Cardiac septum (tissue), 1 donor: ENCODE results near the gene CRYBG1. TPM values are rescaled to one million over a fixed set of nuclear protein-coding genes. Genes with fewer than 3 reads are reported as not detected.

Source experiments
- DNase-seq: peaks from one replicate; pipeline ENCODE4 v3.0.0-alpha.2; 2020; ENCODE audit warnings: low spot score
- intact Hi-C: fragments of 100-400 bp; cut with DNase I; formaldehyde crosslinking; loops from one replicate; pipeline ENCODE4 v1.14.0; 2022
- total RNA-seq: library from RNA; stranded (reverse); fragmentation: NEBNext Ultra II Directional; extraction: Animal tissue kit (Norgen Biotek cat#: 25700); gene quantifications from one replicate; pipeline ENCODE4 v1.2.1, GENCODE V29; 2021
- donor health status: DM: no; HTN: no; CAD: no.

CRYBG1 gene
- total RNA-seq, 1 donor from 2014 or later: 1.7 TPM

- no peak for DNase-seq
- intact Hi-C loops: no loop called here
Measured at GRCh38 chr6:106477790-106478189, 117.3 kb downstream of the CRYBG1 start.

- intact Hi-C loops: no loop called here
- no peak for DNase-seq
Measured at GRCh38 chr6:106486236-106486635, 125.7 kb downstream of the CRYBG1 start.

DNA sequence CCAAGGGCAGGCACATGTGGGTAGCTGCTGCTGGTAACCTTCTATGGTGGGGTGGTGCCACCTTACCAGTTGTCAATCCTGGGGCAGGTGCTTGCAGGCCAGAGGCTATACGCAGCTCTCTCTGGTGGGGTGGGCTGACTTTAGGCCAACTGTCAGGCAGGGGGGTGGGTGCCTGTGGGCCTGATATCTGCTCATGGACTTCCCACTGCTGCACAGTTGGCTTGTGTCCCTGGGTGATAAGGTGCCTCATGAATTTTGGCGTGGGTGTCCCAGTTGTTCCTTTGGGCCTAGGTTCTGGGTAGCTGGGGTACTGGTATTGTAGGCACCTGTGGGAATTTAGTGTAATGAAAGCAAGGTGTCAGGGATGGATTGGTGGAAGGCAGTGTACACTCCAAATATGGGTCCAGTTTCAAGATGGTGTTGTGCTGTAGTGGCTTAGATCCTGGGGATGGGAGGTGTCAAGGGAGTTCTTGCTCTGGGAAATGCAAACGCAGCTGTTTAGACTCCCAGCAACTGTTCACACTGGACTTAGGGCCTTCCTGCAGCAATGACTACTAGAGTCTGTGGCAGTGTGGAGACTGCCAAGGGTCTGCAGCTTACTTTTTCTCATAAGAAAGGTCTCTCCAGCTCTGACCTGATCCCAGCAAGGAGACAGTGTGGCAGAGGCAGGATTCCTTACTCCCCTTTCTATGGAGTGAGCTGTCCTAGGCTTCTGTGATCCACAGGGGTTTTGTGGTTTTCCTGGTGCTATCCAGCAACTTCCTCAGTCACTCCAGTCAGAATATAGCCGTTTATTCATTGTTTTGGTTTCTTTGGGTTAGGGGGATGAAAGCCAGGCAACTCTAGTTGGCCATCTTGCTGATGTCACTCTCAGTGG lies 128.2 kb downstream of the CRYBG1 start:
- DNase-seq: no peak
- intact Hi-C loops: no loop called here

GRCh38 chr6:106490030-106490429 lies 129.5 kb downstream of the CRYBG1 start:
- intact Hi-C loops: no loop called here
- no peak for DNase-seq

DNA sequence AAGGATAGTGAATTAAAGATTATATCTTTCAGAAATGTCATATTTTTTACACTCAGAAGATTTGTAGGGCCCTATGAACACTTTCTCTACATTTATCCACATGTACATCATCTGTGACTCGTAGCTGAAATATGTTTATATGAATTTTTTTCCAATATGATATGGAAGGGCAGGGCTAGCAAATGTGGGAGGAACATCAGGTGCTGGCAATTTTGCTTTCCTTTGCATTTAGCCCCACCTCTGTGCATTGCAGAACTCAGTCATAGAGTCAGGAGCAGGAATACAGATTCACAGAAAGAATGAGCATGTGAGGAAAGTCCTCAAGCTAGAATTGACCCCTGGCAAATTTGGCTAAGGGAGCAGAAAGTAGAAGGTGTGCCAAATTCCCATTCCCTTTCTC lies 129.9 kb downstream of the CRYBG1 start:
- intact Hi-C loops: no loop called here
- DNase-seq: no peak

- no peak for DNase-seq
- intact Hi-C loops: no loop called here
Measured at GRCh38 chr6:106490974-106491373, 130.5 kb downstream of the CRYBG1 start.

GRCh38 chr6:106495014-106495413 lies 134.5 kb downstream of the CRYBG1 start:
- no peak for DNase-seq

GRCh38 chr6:106496823-106497222 lies 136.3 kb downstream of the CRYBG1 start:
- no peak for DNase-seq
- intact Hi-C loops: no loop called here

More at GRCh38 chr6:106495014-106495413, 134.5 kb downstream of the CRYBG1 start:
- intact Hi-C loops: no loop called here

GRCh38 chr6:106501960-106502371 lies 141.4 kb downstream of the CRYBG1 start:
- intact Hi-C loops: no loop called here
- DNase-seq: no peak

- no peak for DNase-seq
- intact Hi-C loops: no loop called here
Measured at GRCh38 chr6:106502559-106502958, 142.0 kb downstream of the CRYBG1 start.

DNA sequence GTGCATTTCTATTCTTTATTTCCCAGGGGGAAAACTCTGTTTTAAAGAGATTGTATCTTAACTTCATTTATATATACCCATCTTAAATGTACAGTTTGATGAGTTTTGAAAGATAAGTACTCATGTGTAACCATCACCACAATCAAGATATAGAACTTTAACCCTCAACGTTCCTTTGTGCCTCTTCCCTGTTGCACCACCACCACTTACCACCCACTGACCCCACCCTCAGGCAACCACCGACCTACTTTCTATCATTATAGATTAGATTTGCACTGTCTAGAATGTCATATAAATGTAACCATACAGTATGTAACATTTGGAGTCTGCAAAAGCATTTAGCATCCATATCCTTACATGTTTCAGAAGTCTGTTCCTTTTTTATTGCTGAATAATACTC lies 147.8 kb downstream of the CRYBG1 start:
- intact Hi-C loops: no loop called here

DNA sequence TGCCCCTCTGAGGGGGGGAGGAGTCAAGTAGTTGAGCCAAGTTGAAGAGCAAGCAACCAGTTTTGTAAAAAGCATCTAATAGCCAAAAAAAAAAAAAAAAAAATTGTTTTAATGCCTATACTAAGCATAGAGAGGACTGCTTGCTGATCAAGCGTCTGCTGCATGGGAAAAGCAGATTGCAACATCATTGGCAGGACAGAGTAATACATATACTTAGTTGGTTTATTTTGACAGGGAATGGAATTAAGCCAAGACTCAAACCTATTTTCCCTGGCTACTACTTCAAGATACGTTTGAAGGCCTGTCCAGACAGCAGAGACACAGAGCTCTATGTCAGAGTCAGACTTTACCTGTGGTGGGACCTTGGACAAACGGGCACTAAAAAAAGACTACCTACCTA lies 148.3 kb downstream of the CRYBG1 start:
- no peak for DNase-seq
- intact Hi-C loops: no loop called here

More for the DNA sequence above, 147.8 kb downstream of the CRYBG1 start:
- no peak for DNase-seq

DNA sequence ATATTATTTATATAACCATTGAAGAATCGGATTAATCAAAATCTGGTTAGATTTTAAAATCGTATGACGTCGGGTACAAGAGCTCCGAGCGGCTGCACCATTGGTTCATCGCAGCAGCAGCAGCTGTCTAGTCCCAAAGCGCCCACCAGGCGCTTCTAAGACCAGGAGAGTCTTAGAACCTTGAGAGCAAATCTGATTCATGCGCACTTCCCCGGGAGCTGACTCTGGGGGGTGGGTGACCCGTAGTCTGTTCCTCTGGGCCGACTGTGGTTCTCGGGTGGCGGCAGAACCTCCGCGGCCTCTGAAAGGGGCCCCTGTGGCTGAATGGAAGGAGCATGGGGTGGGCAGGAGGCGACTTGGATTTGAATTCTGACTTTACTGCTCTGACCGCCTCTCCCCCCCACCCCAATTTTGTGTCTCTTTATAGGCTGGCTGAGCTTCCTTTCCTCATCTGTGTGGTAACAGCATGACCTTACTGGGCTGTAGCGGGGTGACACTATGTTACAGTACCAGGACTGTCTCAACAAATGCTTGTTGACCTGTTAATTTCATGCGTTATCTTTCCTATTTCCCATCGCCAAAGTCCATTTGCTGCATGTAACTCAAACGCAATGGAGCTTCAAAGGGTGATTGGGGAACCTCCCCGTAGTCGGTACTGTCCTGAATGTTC lies 149.0 kb downstream of the CRYBG1 start:
- intact Hi-C loops: no loop called here

GRCh38 chr6:106510090-106510970 lies 149.8 kb downstream of the CRYBG1 start:
- intact Hi-C loops: no loop called here
- DNase-seq: peak; percentile 91

More for the DNA sequence above, 149.0 kb downstream of the CRYBG1 start:
- DNase-seq: no peak

GRCh38 chr6:106511288-106512047 lies 151.0 kb downstream of the CRYBG1 start:
- intact Hi-C loops: no loop called here
- peak; percentile 79 for DNase-seq

DNA sequence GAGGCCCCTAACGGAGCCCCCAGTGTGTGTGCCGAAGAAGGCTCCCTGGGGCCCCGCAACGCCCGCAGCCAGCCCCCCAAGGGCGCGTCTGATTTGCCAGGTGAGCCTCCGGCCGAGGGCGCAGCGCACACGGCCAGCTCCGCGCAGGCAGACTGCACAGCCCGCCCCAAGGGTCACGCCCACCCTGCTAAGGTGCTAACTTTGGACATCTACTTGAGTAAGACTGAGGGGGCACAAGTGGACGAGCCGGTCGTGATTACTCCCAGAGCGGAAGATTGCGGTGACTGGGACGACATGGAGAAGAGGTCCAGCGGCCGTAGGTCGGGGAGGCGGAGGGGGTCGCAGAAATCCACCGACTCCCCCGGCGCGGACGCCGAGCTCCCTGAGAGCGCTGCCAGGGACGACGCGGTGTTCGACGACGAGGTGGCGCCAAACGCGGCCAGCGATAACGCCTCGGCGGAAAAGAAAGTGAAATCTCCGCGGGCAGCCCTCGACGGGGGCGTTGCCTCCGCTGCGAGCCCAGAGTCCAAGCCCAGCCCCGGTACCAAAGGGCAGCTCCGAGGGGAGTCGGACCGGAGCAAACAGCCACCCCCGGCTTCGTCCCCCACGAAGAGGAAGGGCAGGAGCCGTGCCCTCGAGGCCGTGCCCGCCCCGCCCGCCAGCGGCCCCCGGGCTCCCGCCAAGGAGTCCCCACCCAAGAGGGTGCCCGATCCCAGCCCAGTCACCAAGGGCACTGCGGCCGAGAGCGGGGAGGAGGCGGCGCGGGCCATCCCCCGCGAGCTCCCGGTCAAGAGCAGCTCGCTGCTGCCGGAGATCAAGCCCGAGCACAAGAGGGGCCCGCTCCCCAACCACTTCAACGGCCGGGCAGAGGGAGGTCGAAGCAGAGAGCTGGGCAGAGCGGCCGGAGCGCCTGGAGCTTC lies 151.8 kb downstream of the CRYBG1 start:
- intact Hi-C loops: no loop called here

DNA sequence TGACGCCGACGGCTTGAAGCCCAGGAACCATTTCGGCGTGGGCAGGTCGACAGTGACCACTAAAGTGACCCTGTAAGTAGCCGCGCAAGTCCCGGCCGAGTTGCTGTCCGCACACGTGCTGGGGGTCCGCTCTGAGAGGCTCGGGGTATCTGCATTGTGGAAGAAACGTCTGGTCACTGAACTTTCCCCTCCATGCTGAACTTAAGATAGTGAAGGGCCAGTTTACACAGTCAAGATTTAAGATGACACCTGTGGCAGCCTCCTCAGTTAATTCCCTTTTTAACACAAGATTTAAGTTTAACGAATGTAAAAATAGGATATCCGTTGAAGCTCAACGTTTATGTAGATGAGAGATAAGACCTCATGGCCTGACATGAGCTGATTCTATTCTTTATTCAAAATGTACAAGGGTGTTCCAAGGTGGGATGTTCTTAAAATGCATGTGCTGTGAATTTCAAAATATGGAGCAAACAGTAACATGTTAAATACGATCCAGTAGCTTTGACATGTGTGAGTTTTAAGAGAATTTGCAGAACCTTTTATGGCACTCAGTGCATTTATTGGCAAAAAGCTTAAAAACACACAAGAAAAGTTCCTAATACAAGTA lies 152.6 kb downstream of the CRYBG1 start:
- no peak for DNase-seq
- intact Hi-C loops: no loop called here

More for the DNA sequence above, 151.8 kb downstream of the CRYBG1 start:
- DNase-seq: peak; percentile 94
